Stimulated activated naive CD8-positive, alpha-beta T cell treated with anti-CD3 and anti-CD28 coated beads, Interleukin-15, amount 100 ng/mL, for 72 hours (primary cell): ENCODE data around the gene MTA1.
A peak's percentile ranks its signal among the peaks of the same experiment; 100 is the strongest.

ENCODE experiments used
- ATAC-seq: fragments of 150-1000 bp; cut with Tn5 transposase; 2 replicates; pipeline ENCODE4 v1.10.0; 2021; ENCODE audit warnings: mild to moderate bottlenecking, moderate library complexity
- DNase-seq, 2 donors: peaks; one replicate each; pipeline ENCODE4 v3.0.0; 2021 to 2022
- H3K27ac Mint-ChIP-seq, 2 donors: one replicate each; pipeline ENCODE4 v1.8.0; 2022; ENCODE audit warnings: mild to moderate bottlenecking in 2 of 2, mixed read lengths in 2 of 2, moderate library complexity in 2 of 2
- H3K27me3 Mint-ChIP-seq: one replicate; pipeline ENCODE4 v1.8.0; 2022; ENCODE audit warnings: mixed read lengths
- H3K4me1 Mint-ChIP-seq: one replicate; pipeline ENCODE4 v1.8.0; 2022; ENCODE audit warnings: mild to moderate bottlenecking, mixed read lengths
- H3K4me3 Mint-ChIP-seq, 2 donors: one replicate each; pipeline ENCODE4 v1.8.0; 2022; ENCODE audit warnings: mild to moderate bottlenecking in 2 of 2, mixed read lengths in 2 of 2, moderate library complexity in 1 of 2
- H3K9me3 Mint-ChIP-seq, 2 donors: one replicate each; pipeline ENCODE4 v1.8.0; 2022; ENCODE audit warnings: mixed read lengths in 2 of 2

The MTA1 gene

GRCh38 chr14:105412771-105413543 is 6.7 kb upstream of the MTA1 start:
- Mint-ChIP-seq H3K27me3 (peaks cover 45% of the 10 kb centered on the region), H3K4me3 (peak overlapping the region in 1 of 2 donors; percentile 1)

DNA sequence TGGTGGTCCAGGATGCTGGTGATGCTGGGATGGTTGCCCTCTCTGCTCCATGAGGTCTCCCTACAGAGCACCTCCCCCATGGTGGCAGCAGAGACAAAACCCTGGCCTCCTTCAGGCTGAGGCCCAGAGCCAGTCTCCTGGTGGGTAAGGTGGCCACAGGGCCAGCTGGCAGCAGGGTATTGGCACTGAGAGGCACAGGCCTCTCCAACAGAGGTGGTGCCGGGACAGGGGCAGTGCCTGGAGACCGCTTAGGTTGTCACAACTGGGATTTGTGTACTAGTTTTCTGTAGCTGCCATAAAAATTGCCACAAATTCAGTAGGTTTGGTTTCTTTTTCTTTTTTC is 6.1 kb upstream of the MTA1 start:
- H3K27ac Mint-ChIP-seq: no peak overlapping the region
- no peak overlapping the region for H3K4me3 Mint-ChIP-seq
- no peaks in the 10 kb centered on the region for H3K9me3 Mint-ChIP-seq
- no peak for ATAC-seq
- H3K27me3 Mint-ChIP-seq: peaks cover 45% of the 10 kb centered on the region
- no peak for DNase-seq
- peaks cover 39% of the 10 kb centered on the region for H3K4me1 Mint-ChIP-seq

More at GRCh38 chr14:105412771-105413543, 6.7 kb upstream of the MTA1 start:
- peaks cover 36% of the 10 kb centered on the region for H3K4me1 Mint-ChIP-seq
- no peak overlapping the region for H3K27ac Mint-ChIP-seq
- ATAC-seq (no peak), DNase-seq (no peak)
- H3K9me3 Mint-ChIP-seq: no peaks in the 10 kb centered on the region

GRCh38 chr14:105414456-105415371 is 4.9 kb upstream of the MTA1 start:
- Mint-ChIP-seq H3K27me3 (peaks cover 45% of the 10 kb centered on the region), H3K4me1 (peaks cover 46% of the 10 kb centered on the region), H3K4me3 (peak overlapping the region; percentile 79 to 81), H3K9me3 (no peaks in the 10 kb centered on the region), H3K27ac (peak overlapping the region; percentile 59 to 88)
- DNase-seq (peak; percentile 74 to 76), ATAC-seq (peak; percentile 89)

DNA sequence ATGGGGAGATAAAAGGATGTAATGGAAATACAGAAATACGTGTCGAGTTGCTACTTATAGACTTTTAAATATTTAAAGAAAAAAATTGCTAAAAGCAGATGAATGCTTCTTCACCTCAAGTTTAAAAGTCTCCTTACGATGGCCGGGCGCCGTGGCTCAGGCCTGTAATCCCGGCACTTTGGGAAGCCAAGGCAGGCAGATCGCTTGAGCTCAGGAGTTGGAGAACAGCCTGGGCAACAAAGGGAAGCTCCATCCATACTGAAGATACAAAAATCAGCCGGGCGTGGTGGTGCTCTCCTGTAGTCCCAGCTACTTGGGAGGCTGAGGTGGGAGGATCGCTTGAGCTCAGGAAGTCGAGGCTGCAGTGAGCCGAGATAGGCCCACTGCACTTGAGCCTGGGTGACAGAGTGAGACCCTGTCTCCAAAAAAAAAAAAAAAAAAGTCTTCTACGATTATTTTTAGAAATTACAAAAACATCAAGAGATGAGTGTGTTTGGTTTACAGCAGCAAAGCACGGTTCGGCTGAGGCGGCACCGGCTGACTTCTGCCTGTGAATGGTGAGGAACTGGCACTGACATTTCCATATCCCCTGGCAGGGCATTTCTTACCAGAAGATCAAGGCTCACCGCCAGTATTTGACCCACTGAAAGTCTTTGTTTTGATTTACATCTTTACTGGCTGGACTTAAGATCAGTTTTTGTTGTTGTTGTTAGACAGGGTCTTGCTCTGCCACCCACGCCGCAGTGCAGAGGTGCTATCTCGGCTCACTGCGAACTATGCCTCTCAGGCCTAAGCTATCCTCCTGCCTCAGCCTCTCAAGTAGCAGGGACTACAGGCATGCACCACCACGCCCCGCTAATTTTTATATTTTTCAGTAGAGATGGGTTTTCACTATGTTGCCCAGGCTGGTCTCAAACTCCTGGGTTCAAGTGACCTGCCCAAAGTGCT is 3.9 kb upstream of the MTA1 start:
- no peak for DNase-seq
- Mint-ChIP-seq H3K27me3 (peaks cover 38% of the 10 kb centered on the region), H3K27ac (peak overlapping the region; percentile 67 to 85), H3K9me3 (no peaks in the 10 kb centered on the region), H3K4me3 (peak overlapping the region; percentile 72 to 81), H3K4me1 (peaks cover 47% of the 10 kb centered on the region)
- ATAC-seq: no peak

GRCh38 chr14:105416671-105417070 is 3.0 kb upstream of the MTA1 start:
- H3K4me1 Mint-ChIP-seq: peaks cover 48% of the 10 kb centered on the region
- no peak overlapping the region for H3K4me3 Mint-ChIP-seq
- no peak for DNase-seq
- ATAC-seq: no peak
- H3K27ac Mint-ChIP-seq: no peak overlapping the region
- H3K27me3 Mint-ChIP-seq: peaks cover 29% of the 10 kb centered on the region
- H3K9me3 Mint-ChIP-seq: no peaks in the 10 kb centered on the region

DNA sequence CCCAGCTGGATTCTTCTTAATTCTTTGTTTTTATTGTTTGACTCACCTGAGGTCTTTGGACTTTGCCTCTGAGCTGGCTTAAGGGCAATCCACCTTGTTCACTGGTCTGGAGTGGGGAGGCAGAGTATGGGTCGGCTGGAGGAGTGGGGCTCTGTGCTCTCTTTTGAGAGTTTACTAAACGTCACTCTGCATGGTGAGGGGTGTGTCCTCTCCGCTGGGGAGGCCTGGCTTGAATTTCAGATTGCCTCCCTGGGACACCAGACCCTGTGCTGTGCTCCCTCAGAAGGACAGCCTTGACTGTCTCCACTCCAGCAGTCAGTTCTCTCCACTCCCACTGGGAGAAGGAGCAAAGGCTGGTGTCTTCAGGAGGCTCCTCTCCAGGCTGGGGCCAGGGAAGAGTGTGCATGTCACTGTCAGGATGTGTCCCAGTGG is 1.9 kb upstream of the MTA1 start:
- DNase-seq: no peak
- Mint-ChIP-seq H3K9me3 (no peaks in the 10 kb centered on the region), H3K27ac (no peak overlapping the region), H3K4me3 (peak overlapping the region in 1 of 2 donors; percentile 18), H3K4me1 (peaks cover 53% of the 10 kb centered on the region), H3K27me3 (peaks cover 20% of the 10 kb centered on the region)
- no peak for ATAC-seq

- Mint-ChIP-seq H3K4me3 (peak overlapping the region; percentile 73 to 84), H3K27ac (peak overlapping the region in 1 of 2 donors; percentile 44), H3K4me1 (peaks cover 56% of the 10 kb centered on the region), H3K9me3 (no peaks in the 10 kb centered on the region), H3K27me3 (peaks cover 11% of the 10 kb centered on the region)
- ATAC-seq (no peak), DNase-seq (no peak)
Measured at GRCh38 chr14:105418269-105419194, 1.1 kb upstream of the MTA1 start.

DNA sequence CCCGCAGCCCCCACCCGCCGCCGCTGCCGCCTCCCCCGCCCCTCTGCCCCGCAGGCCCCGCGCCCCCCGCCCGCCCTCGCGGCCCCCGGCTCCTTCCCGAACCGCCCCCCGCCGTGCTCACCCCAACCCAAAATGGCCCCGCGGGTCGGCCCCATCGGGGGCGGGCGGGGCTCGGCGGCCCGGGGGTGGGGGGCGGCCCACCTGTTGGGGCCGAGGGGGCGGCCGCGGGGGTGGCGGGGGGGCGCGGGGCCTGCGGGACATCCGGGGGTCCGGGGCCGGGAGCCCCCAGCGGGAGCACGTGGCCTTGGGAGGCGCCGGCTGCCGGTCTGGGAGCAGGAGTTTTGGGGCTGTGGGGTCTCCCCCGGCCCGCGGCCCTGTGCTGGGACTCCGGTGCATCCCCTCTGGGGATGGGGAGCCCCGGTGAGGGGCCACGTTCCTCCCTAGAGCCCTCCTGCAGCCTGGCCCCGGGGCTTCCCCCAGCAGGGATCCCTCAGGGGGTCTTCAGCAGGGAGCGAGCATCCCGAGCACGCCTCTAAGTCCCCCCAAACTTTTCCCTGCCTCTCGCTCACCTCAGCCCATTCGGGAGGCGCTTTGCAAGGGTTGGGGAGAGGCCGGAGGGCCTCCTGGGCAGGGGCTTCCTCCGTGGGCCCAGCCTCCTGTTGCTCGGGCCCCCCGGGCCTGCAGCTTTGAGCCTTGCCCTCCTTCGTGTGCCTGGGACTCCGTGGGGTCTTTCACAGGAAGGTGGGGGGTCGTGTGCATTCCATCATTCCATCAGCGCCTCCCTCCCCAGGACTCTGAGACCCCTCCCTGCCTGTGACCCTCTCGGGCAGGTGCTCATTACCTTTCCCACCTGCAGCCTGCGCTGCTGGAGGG is 710 bp downstream of the MTA1 start:
- H3K9me3 Mint-ChIP-seq: no peaks in the 10 kb centered on the region
- ATAC-seq (peak; percentile 35), DNase-seq (no peak)
- peaks cover 46% of the 10 kb centered on the region for H3K4me1 Mint-ChIP-seq
- no peaks in the 10 kb centered on the region for H3K27me3 Mint-ChIP-seq
- peak overlapping the region; percentile 98 to 99 for H3K27ac Mint-ChIP-seq
- H3K4me3 Mint-ChIP-seq: peak overlapping the region; percentile 96 to 98

DNA sequence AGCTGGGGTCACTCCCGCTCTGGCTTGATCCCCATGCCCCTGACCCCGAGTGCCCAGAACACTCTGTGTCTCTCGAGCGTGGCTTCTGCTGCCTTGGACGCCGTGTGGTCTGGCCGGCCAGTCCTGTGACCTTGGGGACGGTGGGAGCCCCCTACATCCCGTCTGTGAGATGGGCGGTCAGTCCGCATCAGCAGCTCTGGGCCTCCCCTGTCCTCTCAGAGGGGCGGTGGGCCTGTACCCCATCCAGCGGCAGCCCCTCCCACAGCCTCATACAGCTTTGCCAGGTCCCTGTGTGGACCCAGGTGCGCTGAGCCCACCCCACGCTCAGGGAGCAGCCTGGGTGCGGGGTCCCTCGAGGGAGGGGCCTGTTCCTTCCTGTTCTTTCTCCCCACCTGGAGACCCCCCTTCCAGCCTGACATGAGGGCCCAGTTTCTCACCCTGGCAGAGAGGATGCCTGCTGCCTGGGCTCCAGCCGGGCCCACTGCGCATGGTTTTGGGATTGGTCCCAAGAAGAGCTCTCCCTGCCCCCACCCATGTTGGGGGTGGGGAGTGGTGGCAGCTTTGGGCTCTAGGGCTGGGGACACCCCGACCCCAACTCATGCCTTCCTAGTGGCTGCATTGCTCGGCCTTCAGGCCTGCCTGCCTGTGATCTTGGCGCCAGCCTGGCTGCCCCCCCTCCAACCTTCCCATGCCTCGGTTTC is 1.5 kb downstream of the MTA1 start:
- Mint-ChIP-seq H3K9me3 (no peaks in the 10 kb centered on the region), H3K27ac (peak overlapping the region; percentile 98 to 99), H3K27me3 (no peaks in the 10 kb centered on the region), H3K4me3 (peak overlapping the region; percentile 96 to 98), H3K4me1 (peaks cover 39% of the 10 kb centered on the region)
- ATAC-seq: peak; percentile 16
- DNase-seq: no peak

DNA sequence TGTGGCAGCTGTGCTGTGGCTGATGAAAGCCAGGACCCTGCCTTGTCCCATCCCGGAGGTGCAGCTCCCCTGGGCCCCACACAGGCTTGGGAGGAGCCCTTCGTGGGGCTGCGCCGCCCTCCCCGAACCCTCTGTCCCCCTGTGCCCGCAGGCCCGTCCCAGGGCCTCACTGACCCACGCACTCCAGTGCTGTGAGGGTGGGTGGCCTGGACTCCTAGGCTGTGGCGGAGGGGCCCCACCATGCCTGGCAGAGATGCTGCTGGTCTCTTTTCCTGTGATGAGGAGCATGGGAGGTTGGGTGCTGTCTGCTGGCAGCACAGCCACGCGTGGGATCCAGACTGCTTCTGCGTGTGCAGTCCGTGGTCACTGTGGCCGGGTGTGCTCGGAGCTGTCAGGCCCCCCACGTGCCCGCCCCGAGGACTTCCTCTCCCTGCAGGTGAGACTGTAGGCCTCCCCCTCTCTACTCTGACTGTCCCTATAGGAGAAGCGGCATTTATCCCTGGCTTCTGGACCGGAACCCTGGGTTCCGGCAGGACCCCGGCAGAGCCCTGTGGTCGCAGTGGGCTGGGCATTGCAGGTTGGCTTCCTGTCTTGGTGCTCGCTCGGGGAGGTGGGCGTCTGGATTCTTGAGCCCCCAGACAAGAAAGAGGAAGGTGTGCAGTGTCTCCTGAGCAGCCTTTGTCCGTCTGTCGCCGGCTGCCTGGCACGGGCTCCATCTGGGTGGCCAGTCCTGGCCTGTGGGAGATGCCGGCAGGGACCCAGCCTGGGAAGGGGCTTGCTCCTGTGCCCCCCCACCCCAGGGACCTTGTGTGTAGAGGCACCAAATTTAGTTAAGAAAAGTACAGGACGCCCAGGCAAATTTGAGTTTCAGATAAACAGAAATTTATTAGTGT is 2.3 kb downstream of the MTA1 start:
- H3K4me1 Mint-ChIP-seq: peaks cover 45% of the 10 kb centered on the region
- DNase-seq: no peak

GRCh38 chr14:105422695-105423487 is 3.3 kb downstream of the MTA1 start:
- H3K9me3 Mint-ChIP-seq: no peaks in the 10 kb centered on the region
- peak overlapping the region; percentile 13 to 96 for H3K4me3 Mint-ChIP-seq
- no peak for DNase-seq
- ATAC-seq: no peak
- peaks cover 50% of the 10 kb centered on the region for H3K4me1 Mint-ChIP-seq
- H3K27me3 Mint-ChIP-seq: no peaks in the 10 kb centered on the region
- peak overlapping the region; percentile 37 to 99 for H3K27ac Mint-ChIP-seq

More for the DNA sequence above, 2.3 kb downstream of the MTA1 start:
- Mint-ChIP-seq H3K27me3 (no peaks in the 10 kb centered on the region), H3K4me3 (peak overlapping the region; percentile 96 to 98), H3K9me3 (no peaks in the 10 kb centered on the region), H3K27ac (peak overlapping the region; percentile 98 to 99)
- peak; percentile 14 for ATAC-seq
